ENCODE measurements around the gene EPHA2. TPM values are rescaled to one million over a fixed set of nuclear protein-coding genes. Genes with fewer than 3 reads are reported as not detected.
"Not testable (repeated sequence)": the region's sequence is repeated elsewhere in the genome, so short reads cannot be mapped to it uniquely, and the experiment has no call there.

Gene EPHA2
- total RNA-seq, 1 experiment from 2014 or later = 91.6 TPM

DNA sequence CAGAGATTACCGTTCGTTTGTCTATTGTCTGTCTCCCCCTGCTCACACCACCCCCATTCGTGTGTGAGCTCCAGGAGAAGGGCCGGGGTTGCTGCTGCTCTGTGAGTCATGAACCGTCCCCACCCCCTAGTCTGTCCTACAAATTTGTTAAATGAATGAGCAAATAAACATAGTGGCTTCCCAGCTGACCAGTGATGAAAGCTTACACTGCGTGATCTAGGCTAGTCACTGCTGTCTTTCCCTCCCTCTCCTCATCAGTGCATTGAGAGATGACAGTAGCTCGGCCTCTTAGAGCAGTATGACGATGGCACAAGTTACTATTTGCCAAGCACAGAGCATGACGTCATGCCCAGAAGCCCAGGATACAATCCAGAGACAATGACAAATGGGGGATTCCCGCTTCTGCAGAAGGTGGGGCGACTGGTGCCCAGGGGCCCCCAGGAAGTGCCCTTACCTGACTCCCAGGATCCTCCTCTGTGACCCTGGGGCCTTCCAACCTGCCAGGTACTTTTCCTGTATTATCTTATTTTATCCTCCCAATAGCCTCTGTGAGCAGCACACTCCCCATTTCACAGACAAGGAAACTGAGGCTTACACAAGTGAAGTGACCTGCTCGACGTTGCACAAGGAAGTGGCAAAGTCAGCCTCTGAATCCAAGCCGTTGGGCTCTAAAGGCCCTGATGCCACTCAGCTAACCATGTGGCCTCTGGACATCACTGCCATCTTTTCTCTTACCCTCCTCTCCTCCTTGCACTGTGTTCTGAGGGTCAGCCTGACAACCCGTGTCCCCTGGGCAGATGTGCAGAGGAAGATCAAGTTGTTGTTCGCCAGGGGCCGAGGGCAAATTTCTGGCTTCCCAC is 8.6 kb upstream of the EPHA2 start:
- H3K36me3 ChIP-seq (ENCODE audit: insufficient read depth, low read length, poor library complexity, severe bottlenecking) = no peaks in the 10 kb centered on the region
- ChIA-PET CTCF (interaction anchor here (0.5 kb wide), 1 partner anchor 66 kb away, joined by 5 read pairs; no protein-coding TSS in a partner anchor), POLR2A (ENCODE audit: low non-redundant PET) (interaction anchor here (0.6 kb wide), 1 partner anchor 20 kb away, joined by 9 read pairs; no protein-coding TSS in a partner anchor)
- DNase-seq (ENCODE audit: low spot score) = peak; percentile 74
- H3K4me1 ChIP-seq (ENCODE audit: insufficient read depth, low read length, poor library complexity, severe bottlenecking) = peaks cover 28% of the 10 kb centered on the region
- H3K27ac ChIP-seq (ENCODE audit: low read depth, low read length, poor library complexity, severe bottlenecking) = peak overlapping the region; percentile 38
- no peak overlapping the region for H3K4me3 ChIP-seq (ENCODE audit: low read depth, low read length, poor library complexity, severe bottlenecking)
- intact Hi-C loops (cut with micrococcal nuclease; ENCODE audit: unreplicated experiment) = no loop called here
- BruUV-seq (replicated peaks) = no TSS peak
- H3K9me3 ChIP-seq (ENCODE audit: low read depth, low read length, poor library complexity, severe bottlenecking) = no peaks in the 10 kb centered on the region
- no peaks in the 10 kb centered on the region for H3K27me3 ChIP-seq (replicated peaks; ENCODE audit: insufficient read depth, low read depth, low read length, poor library complexity)
- no peak for TF ChIP-seq EZH2 (IDR thresholded peaks at IDR 0.05; ENCODE audit: borderline replicate concordance, low read depth, low read length, poor library complexity, severe bottlenecking)
- TF ChIP-seq, protein P1, sequence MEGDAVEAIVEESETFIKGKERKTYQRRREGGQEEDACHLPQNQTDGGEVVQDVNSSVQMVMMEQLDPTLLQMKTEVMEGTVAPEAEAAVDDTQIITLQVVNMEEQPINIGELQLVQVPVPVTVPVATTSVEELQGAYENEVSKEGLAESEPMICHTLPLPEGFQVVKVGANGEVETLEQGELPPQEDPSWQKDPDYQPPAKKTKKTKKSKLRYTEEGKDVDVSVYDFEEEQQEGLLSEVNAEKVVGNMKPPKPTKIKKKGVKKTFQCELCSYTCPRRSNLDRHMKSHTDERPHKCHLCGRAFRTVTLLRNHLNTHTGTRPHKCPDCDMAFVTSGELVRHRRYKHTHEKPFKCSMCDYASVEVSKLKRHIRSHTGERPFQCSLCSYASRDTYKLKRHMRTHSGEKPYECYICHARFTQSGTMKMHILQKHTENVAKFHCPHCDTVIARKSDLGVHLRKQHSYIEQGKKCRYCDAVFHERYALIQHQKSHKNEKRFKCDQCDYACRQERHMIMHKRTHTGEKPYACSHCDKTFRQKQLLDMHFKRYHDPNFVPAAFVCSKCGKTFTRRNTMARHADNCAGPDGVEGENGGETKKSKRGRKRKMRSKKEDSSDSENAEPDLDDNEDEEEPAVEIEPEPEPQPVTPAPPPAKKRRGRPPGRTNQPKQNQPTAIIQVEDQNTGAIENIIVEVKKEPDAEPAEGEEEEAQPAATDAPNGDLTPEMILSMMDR (conservative IDR thresholded peaks at IDR 0.05; ENCODE audit: low read depth, low read length) = no peak

DNA sequence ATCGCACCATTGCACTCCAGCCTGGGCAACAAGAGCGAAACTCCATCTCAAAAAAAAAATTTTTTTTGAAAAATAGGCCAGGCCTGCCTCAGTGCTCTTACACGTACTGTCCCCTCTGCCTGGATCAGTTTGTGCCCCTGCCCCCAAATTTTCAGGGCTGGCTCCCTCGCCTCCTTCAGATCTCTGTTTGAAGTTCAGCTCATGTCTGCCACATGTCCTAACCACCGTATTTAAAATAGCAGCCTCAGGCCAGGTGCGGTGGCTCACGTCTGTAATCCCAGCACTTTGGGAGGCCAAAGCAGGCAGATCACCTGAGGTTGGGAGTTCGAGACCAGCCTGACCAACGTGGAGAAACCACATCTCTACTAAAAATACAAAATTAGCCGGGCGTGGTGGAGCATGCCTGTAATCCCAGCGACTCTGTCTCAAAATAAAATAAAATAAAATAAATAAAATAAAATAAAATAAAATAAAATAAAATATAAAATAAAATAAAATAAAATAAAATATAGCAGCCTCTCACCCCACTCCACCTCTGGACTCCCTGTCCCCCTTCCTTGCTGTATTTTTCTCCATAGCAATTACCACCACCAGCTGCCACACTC is 7.8 kb upstream of the EPHA2 start:
- intact Hi-C loops (cut with micrococcal nuclease; ENCODE audit: unreplicated experiment); BruUV-seq (replicated peaks); CTCF ChIA-PET; DNase-seq (ENCODE audit: low spot score); H3K36me3 ChIP-seq (ENCODE audit: insufficient read depth, low read length, poor library complexity, severe bottlenecking); H3K4me3 ChIP-seq (ENCODE audit: low read depth, low read length, poor library complexity, severe bottlenecking); H3K27me3 ChIP-seq (replicated peaks; ENCODE audit: insufficient read depth, low read depth, low read length, poor library complexity); H3K9me3 ChIP-seq (ENCODE audit: low read depth, low read length, poor library complexity, severe bottlenecking): not testable (repeated sequence)
- H3K27ac ChIP-seq (ENCODE audit: low read depth, low read length, poor library complexity, severe bottlenecking) = peak overlapping the region; percentile 38
- POLR2A ChIA-PET (ENCODE audit: low non-redundant PET) = interaction anchor here (0.6 kb wide), 1 partner anchor 59 kb away, joined by 5 read pairs; no protein-coding TSS in a partner anchor
- peaks cover 28% of the 10 kb centered on the region for H3K4me1 ChIP-seq (ENCODE audit: insufficient read depth, low read length, poor library complexity, severe bottlenecking)

DNA sequence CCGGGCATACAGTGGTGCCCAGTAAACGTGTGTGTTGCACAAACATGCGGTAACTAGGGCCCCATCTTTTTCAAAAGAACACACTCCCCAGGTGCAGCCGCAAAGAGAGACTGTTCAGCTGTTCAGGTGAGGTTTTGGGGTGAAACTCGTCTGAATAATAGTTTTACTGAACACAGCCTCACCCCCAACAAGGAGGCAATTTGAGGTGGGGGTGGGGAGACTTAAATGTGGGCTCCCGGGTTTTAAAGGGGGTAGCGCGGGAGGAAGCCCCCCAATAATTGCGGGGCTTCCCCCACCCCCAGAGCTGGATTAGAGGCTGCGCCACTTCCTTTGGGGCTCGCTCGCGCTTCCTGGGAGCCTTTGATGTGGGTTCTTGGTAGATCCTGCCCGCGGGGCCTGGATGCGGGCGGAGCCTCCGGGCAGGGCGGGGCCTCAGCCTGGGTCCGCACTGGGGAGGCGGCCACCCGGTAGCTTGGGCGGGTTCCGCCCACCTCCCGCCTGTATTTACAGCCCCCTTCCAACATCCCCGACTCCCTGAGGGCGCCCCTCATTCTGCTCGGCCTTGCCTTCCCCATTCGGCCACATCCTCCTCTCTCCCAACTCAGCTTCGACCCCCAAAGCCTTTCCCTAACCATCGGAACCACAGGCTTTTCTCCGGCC is 6.4 kb upstream of the EPHA2 start:
- intact Hi-C loops (cut with micrococcal nuclease; ENCODE audit: unreplicated experiment) = no loop called here
- ChIA-PET POLR2A (ENCODE audit: low non-redundant PET) (no interaction called here), CTCF (no interaction called here)
- Histone ChIP-seq H3K27me3 (replicated peaks; ENCODE audit: insufficient read depth, low read depth, low read length, poor library complexity) (no peaks in the 10 kb centered on the region), H3K36me3 (ENCODE audit: insufficient read depth, low read length, poor library complexity, severe bottlenecking) (no peaks in the 10 kb centered on the region), H3K9me3 (ENCODE audit: low read depth, low read length, poor library complexity, severe bottlenecking) (no peaks in the 10 kb centered on the region), H3K4me3 (ENCODE audit: low read depth, low read length, poor library complexity, severe bottlenecking) (no peak overlapping the region), H3K4me1 (ENCODE audit: insufficient read depth, low read length, poor library complexity, severe bottlenecking) (peaks cover 21% of the 10 kb centered on the region), H3K27ac (ENCODE audit: low read depth, low read length, poor library complexity, severe bottlenecking) (peak overlapping the region; percentile 42)
- DNase-seq (ENCODE audit: low spot score) = peak; percentile 73
- TF ChIP-seq EZH2 (IDR thresholded peaks at IDR 0.05; ENCODE audit: borderline replicate concordance, low read depth, low read length, poor library complexity, severe bottlenecking) = no peak
- TF ChIP-seq, protein P1 (conservative IDR thresholded peaks at IDR 0.05; ENCODE audit: low read depth, low read length) = no peak
- BruUV-seq (replicated peaks) = no TSS peak
